PFSK-1 (cell line): ENCODE data around the gene HSPB2.

Experiments used
- FOXP2 ChIP-seq: optimal IDR thresholded peaks from 2 replicates; pipeline ENCODE3; 2011; ENCODE audit warnings: borderline replicate concordance, control low read depth, inconsistent platforms; ENCODE audit not compliant: insufficient read depth; ENCODE audit errors: extremely low read length, extremely low read depth
- POLR2AphosphoS5 ChIP-seq: IDR thresholded peaks from 2 replicates; pipeline ENCODE4 v1.6.1; 2012; ENCODE audit warnings: low read depth, mild to moderate bottlenecking, control low read depth, low read length, moderate library complexity
- SIN3A ChIP-seq: IDR thresholded peaks from 2 replicates; pipeline ENCODE4 v1.6.1; 2012; ENCODE audit warnings: mild to moderate bottlenecking, low read length, moderate library complexity, borderline replicate concordance; ENCODE audit not compliant: insufficient read depth
- TAF1 ChIP-seq: IDR thresholded peaks from 2 replicates; pipeline ENCODE4 v1.6.1; 2012; ENCODE audit warnings: low read length, control low read depth, borderline replicate concordance; ENCODE audit not compliant: insufficient read depth
- TF ChIP-seq, protein P1 (sequence below), 2 experiments: IDR thresholded peaks; 2 replicates each; pipeline versions ENCODE4 v1.6.1 to v1.8.0; 2011 to 2012; ENCODE audit warnings: low read depth in 2 of 2, low read length in 2 of 2, control low read depth in 1 of 2, inconsistent platforms in 1 of 2, mild to moderate bottlenecking in 1 of 2, moderate library complexity in 1 of 2; ENCODE audit not compliant: insufficient read depth in 1 of 2

HSPB2 gene

DNA sequence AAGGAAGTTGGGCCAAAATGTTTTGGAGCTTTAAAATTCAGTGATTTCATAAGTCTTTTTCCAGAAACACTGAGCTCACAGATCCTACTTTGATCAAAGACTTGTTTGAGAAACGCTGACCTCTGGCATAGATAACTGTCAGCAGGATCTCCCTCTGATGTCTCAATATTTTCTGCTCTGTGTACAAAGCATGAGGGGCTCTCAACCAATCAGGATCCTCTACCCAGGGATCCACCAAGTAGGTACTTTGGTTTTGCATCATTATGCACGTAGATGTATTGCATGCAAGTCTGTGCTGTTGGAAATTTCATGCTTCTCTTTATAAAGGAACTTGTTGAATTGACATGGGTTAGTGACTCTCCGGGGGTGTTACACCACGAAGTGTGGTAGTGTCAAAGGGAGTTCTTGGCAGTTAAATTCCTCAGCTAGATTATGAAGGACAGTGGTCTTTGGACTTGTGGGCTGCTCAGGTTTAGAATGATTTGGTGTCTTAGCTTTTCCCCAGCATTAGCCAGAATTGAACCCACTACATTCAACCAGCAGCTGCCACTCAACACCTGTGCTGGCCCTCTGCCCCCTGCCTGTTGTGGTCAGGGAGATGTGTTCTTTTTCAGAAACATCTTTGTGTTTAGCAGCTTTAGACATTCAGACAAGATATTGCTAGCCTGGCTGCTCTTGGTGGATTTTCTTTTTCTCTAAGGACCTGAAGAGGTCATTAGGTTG is 22.9 kb downstream of the HSPB2 start:
- TF ChIP-seq, protein P1, sequence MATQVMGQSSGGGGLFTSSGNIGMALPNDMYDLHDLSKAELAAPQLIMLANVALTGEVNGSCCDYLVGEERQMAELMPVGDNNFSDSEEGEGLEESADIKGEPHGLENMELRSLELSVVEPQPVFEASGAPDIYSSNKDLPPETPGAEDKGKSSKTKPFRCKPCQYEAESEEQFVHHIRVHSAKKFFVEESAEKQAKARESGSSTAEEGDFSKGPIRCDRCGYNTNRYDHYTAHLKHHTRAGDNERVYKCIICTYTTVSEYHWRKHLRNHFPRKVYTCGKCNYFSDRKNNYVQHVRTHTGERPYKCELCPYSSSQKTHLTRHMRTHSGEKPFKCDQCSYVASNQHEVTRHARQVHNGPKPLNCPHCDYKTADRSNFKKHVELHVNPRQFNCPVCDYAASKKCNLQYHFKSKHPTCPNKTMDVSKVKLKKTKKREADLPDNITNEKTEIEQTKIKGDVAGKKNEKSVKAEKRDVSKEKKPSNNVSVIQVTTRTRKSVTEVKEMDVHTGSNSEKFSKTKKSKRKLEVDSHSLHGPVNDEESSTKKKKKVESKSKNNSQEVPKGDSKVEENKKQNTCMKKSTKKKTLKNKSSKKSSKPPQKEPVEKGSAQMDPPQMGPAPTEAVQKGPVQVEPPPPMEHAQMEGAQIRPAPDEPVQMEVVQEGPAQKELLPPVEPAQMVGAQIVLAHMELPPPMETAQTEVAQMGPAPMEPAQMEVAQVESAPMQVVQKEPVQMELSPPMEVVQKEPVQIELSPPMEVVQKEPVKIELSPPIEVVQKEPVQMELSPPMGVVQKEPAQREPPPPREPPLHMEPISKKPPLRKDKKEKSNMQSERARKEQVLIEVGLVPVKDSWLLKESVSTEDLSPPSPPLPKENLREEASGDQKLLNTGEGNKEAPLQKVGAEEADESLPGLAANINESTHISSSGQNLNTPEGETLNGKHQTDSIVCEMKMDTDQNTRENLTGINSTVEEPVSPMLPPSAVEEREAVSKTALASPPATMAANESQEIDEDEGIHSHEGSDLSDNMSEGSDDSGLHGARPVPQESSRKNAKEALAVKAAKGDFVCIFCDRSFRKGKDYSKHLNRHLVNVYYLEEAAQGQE (IDR thresholded peaks at IDR 0.05; ENCODE audit: insufficient read depth in 1 of 2, low read depth in 2 of 2, low read length in 2 of 2), result no peak
- TF ChIP-seq FOXP2 (no peak), POLR2AphosphoS5 (no peak), TAF1 (no peak), SIN3A (no peak)

- TF ChIP-seq SIN3A (no peak), TAF1 (no peak), FOXP2 (no peak), POLR2AphosphoS5 (no peak)
- TF ChIP-seq, protein P1 (IDR thresholded peaks at IDR 0.05; ENCODE audit: insufficient read depth in 1 of 2, low read depth in 2 of 2, low read length in 2 of 2), result no peak
Measured at GRCh38 chr11:111936040-111936540, 23.6 kb downstream of the HSPB2 start.

DNA sequence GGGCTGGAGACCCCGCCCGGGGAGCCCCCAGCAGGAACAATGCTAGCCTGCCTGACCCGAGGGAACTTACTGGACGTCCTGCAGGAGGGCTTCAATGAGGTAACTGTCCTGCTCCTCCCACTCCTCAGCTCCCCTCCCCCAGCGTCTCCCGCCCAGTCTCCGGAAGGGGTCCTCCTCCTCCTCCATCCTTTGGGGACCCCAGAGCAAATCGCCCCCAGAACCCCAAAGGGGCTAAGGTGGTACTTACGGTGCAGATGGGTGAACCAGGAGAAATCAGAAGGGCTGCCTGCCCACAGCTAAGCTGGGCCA is 24.9 kb downstream of the HSPB2 start:
- no peak for TF ChIP-seq POLR2AphosphoS5
- no peak for TF ChIP-seq FOXP2
- TF ChIP-seq TAF1, result no peak
- no peak for TF ChIP-seq SIN3A
- TF ChIP-seq, protein P1 (IDR thresholded peaks at IDR 0.05; ENCODE audit: insufficient read depth in 1 of 2, low read depth in 2 of 2, low read length in 2 of 2), result no peak

- no peak for TF ChIP-seq FOXP2
- TF ChIP-seq SIN3A, result no peak
- TF ChIP-seq POLR2AphosphoS5, result no peak
- no peak for TF ChIP-seq TAF1
- TF ChIP-seq, protein P1 (IDR thresholded peaks at IDR 0.05; ENCODE audit: insufficient read depth in 1 of 2, low read depth in 2 of 2, low read length in 2 of 2), result no peak
Measured at GRCh38 chr11:111937844-111938243, 25.3 kb downstream of the HSPB2 start.

DNA sequence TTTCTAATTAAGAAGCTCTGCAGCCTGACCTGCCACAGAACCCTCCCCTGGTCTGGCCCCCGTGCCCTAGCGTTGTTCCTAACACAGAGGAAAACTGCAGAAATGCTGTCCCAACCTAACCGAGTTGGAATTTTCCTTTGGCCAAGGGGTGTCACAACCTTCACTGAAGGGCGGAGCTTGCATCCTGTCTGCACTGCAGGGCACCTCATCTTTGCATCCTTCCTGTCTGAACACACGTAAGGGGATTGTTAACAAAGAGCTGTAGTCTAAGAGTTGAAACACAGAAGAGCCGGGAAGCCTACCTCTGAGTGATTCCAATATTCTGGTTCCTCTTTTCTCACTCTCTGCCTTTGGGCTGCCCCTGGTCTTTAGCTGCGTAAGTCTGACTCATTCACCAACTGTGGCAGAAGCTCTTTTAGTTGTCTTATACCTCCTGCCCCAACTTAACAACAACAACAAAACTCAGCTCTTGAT is 26.2 kb downstream of the HSPB2 start:
- TF ChIP-seq SIN3A (no peak), POLR2AphosphoS5 (no peak), FOXP2 (no peak), TAF1 (no peak)
- TF ChIP-seq, protein P1 (IDR thresholded peaks at IDR 0.05; ENCODE audit: insufficient read depth in 1 of 2, low read depth in 2 of 2, low read length in 2 of 2), result no peak
